OCI-LY3 (cell line): ENCODE measurements around the gene PBRM1.

Source experiments
- CTCF ChIP-seq: fragments of 200-600, 300-600 bp; sonication (generic); IDR thresholded peaks from 2 replicates; pipeline ENCODE4 v1.5.1; 2014; ENCODE audit warnings: antibody characterized with exemption, low read length, low read depth
- EZH2phosphoT487 ChIP-seq: fragments of 200-600 bp; shearing (Covaris generic); IDR thresholded peaks from 2 replicates; pipeline ENCODE4 v1.6.1; 2018; ENCODE audit warnings: antibody characterized with exemption, mixed run types, low read depth

GRCh38 chr3:52514576-52514975, 171.1 kb downstream of the PBRM1 start:
- TF ChIP-seq CTCF: no peak
- TF ChIP-seq EZH2phosphoT487: no peak
